GM23248 (cell line): ENCODE measurements around the gene CSKMT. TPM values are rescaled to one million over a fixed set of nuclear protein-coding genes. Genes with fewer than 3 reads are reported as not detected.
A peak's percentile ranks its signal among the peaks of the same experiment; 100 is the strongest.
"Not testable (repeated sequence)": the region's sequence is repeated elsewhere in the genome, so short reads cannot be mapped to it uniquely, and the experiment has no call there.

ENCODE experiments used
- DNase-seq: peaks from one replicate; pipeline ENCODE4 v3.0.0-alpha.2; 2015
- H2AFZ ChIP-seq: fragments of 200-600 bp; sonication (generic); 2 replicates; pipeline ENCODE4 v1.6.1; 2016; ENCODE audit warnings: antibody characterized with exemption
- H3F3A ChIP-seq: fragments of 200-600 bp; sonication (generic); 2 replicates; pipeline ENCODE4 v1.6.1; 2016; ENCODE audit warnings: mild to moderate bottlenecking, antibody characterized with exemption, mixed run types; ENCODE audit not compliant: insufficient read depth
- H3K27ac ChIP-seq: fragments of 200-600 bp; sonication (generic); 2 replicates; pipeline ENCODE4 v1.5.1; 2016; ENCODE audit warnings: mild to moderate bottlenecking
- H3K27me3 ChIP-seq: fragments of 200-600 bp; sonication (generic); replicated peaks from 2 replicates; pipeline ENCODE4 v1.6.1; 2016; ENCODE audit warnings: mild to moderate bottlenecking; ENCODE audit not compliant: insufficient read depth
- H3K36me3 ChIP-seq: fragments of 200-600 bp; sonication (generic); 2 replicates; pipeline ENCODE4 v1.6.1; 2016; ENCODE audit warnings: low read depth, mild to moderate bottlenecking
- H3K4me1 ChIP-seq: fragments of 200-600 bp; sonication (generic); 2 replicates; pipeline ENCODE4 v1.6.1; 2016; ENCODE audit warnings: mild to moderate bottlenecking; ENCODE audit not compliant: insufficient read depth
- H3K4me2 ChIP-seq: fragments of 200-600 bp; sonication (generic); one replicate; pipeline ENCODE4 v1.6.1; 2016; ENCODE audit warnings: mild to moderate bottlenecking; ENCODE audit not compliant: unreplicated experiment
- H3K4me3 ChIP-seq: fragments of 200-600 bp; sonication (generic); 2 replicates; pipeline ENCODE4 v1.5.1; 2016; ENCODE audit warnings: mild to moderate bottlenecking
- H3K79me2 ChIP-seq: fragments of 200-600 bp; sonication (generic); 2 replicates; pipeline ENCODE4 v1.6.1; 2016; ENCODE audit warnings: mild to moderate bottlenecking; ENCODE audit not compliant: insufficient read depth
- H3K9ac ChIP-seq: fragments of 200-600 bp; sonication (generic); 2 replicates; pipeline ENCODE4 v1.6.1; 2016; ENCODE audit warnings: mild to moderate bottlenecking
- H3K9me2 ChIP-seq: fragments of 200-600 bp; sonication (generic); 2 replicates; pipeline ENCODE4 v1.6.1; 2016; ENCODE audit warnings: mixed run types, mild to moderate bottlenecking, moderate library complexity; ENCODE audit not compliant: insufficient read depth
- H3K9me3 ChIP-seq: fragments of 200-600 bp; sonication (generic); one replicate; pipeline ENCODE4 v1.6.1; 2017; ENCODE audit warnings: low read depth
- H4K20me1 ChIP-seq: fragments of 200-600 bp; sonication (generic); 2 replicates; pipeline ENCODE4 v1.6.0; 2016; ENCODE audit not compliant: insufficient read depth
- EZH2 ChIP-seq: fragments of 200-600 bp; sonication (generic); IDR thresholded peaks from 2 replicates; pipeline ENCODE4 v1.6.1; 2018; ENCODE audit warnings: antibody characterized with exemption, mild to moderate bottlenecking; ENCODE audit not compliant: insufficient read depth, poor library complexity, severe bottlenecking
- EZH2phosphoT487 ChIP-seq: fragments of 200-600 bp; sonication (generic); IDR thresholded peaks from 2 replicates; pipeline ENCODE4 v1.6.1; 2018; ENCODE audit warnings: antibody characterized with exemption, moderate library complexity, mild to moderate bottlenecking, low read depth; ENCODE audit not compliant: insufficient read depth
- WGBS, 2 experiments: methylation state at CpG; one replicate each; pipeline ENCODE4 v1.1.6; 2015 to 2017; ENCODE audit warnings: low lambda C conversion rate in 2 of 2, low coverage in 1 of 2; ENCODE audit errors: missing lambda C conversion rate in 2 of 2; 5-methylcytosine and 5-hydroxymethylcytosine counted together
- in situ Hi-C: fragments of 300-500 bp; cut with MboI; formaldehyde crosslinking; loops from 2 replicates; pipeline ENCODE4 v1.15.0; 2020
- polyA plus RNA-seq: library from polyadenylated mRNA; unstranded; fragments of >200 nt; fragmentation: Nextera tagmentation; extraction: Ambion mirVana; gene quantifications from 2 replicates; pipeline ENCODE4 v1.2.1, GENCODE V29; 2016
- total RNA-seq: library from RNA; depleted of rRNA; stranded (reverse); fragments of >200 nt; shearing (Covaris generic); gene quantifications from 2 replicates; pipeline ENCODE4 v1.2.3, GENCODE V29; 2014

The CSKMT gene
- total and polyA plus RNA-seq, 2 experiments from 2014 or later: 3.6 to 5.4 TPM

DNA sequence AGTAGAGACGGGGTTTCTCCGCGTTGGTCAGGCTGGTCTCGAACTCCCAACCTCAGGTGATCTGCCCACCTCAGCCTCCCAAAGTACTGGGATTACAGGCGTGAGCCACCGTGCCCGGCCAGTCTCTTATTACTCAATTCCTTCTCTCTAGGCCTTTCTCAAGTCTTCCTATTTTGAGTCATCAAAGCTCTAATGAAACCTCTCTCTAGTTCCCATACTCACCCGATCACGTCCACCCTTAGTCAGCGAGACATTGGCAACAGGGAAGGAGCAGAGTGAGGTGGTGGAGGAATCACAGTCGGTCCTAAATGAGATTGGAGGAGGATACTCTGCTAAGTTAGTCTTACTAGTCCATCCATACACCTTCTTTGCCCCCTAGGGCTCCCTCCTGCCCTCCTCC, 37.1 kb downstream of the CSKMT start:
- H3K36me3 ChIP-seq: 0 out of 2 replicates have a peak, but pooled peaks cover 9% of the 10 kb centered on the region
- in situ Hi-C loops: no loop called here

DNA sequence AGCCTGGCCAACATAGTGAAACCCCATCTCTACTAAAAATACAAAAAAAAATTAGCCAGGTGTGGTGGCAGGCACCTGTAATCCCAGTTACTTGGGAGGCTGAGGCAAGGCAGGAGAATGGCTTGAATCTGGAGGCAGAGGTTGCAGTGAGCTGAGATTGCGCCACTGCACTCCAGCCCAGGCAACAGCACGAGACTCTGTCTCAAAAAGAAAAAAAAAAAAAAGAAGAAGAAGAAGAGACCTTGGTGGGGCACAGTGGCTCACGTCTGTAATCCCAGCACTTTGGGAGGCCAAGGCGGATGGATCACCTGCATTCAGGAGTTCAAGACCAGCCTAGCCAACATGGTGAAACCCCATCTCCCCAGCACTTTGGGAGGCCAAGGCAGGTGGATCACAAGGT, 38.8 kb downstream of the CSKMT start:
- WGBS, 2 experiments: 93 to 98% methylated on average over 4 of the region's 4 CpGs
- H3K36me3 ChIP-seq, H3K4me3 ChIP-seq, H4K20me1 ChIP-seq, H2AFZ ChIP-seq, H3K9me3 ChIP-seq, H3K9ac ChIP-seq, in situ Hi-C loops, H3K9me2 ChIP-seq, H3K27me3 ChIP-seq, H3K4me2 ChIP-seq, H3K27ac ChIP-seq, DNase-seq: not testable (repeated sequence)
- Histone ChIP-seq H3F3A (peaks cover 13% of the 10 kb centered on the region; the same call in 1 of the 2 replicates), H3K79me2 (peaks cover 28% of the 10 kb centered on the region; the same call in 1 of the 2 replicates), H3K4me1 (peaks cover 16% of the 10 kb centered on the region)

More for the DNA sequence above, 37.1 kb downstream of the CSKMT start:
- peaks cover 28% of the 10 kb centered on the region; the same call in 1 of the 2 replicates for H3K79me2 ChIP-seq
- no peaks in the 10 kb centered on the region for H3K27me3 ChIP-seq
- H3K9me2 ChIP-seq: no peaks in the 10 kb centered on the region
- DNase-seq: no peak
- TF ChIP-seq EZH2 (no peak), EZH2phosphoT487 (no peak)
- peaks cover 13% of the 10 kb centered on the region; the same call in 1 of the 2 replicates for H3F3A ChIP-seq
- no peak overlapping the region for H3K4me3 ChIP-seq
- 94 to 95% methylated on average over 11 of the region's 11 CpGs for WGBS, 2 experiments
- no peak overlapping the region for H3K27ac ChIP-seq
- no peak overlapping the region for H3K4me2 ChIP-seq
- H3K4me1 ChIP-seq: peaks cover 12% of the 10 kb centered on the region
- H3K9ac ChIP-seq: no peak overlapping the region
- no peaks in the 10 kb centered on the region for H4K20me1 ChIP-seq
- H3K9me3 ChIP-seq: no peaks in the 10 kb centered on the region
- no peak overlapping the region for H2AFZ ChIP-seq

DNA sequence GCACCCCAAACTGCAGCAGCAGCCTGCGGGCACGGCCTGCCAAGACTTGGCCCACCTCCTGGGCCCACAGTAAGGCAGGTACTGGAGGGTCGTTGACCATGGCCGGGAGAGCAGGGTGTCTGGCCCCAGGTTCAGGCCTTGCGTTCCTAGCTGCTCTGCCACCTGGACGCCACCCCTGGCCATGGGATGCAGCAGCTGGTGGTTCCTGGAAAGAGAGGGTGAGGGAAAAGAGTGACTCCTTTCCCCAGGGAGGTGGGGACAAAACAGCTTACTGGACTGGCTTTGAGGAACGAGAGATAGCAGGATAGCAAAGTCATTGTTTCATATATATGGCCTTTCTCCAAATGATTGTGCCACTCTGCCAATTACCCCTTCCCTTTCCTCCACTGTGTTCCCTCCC, 40.3 kb downstream of the CSKMT start:
- Histone ChIP-seq H2AFZ (peak overlapping the region; percentile 70), H3K9ac (peak overlapping the region; percentile 89), H3K79me2 (peaks cover 28% of the 10 kb centered on the region; the same call in 1 of the 2 replicates), H3K36me3 (peaks cover 7% of the 10 kb centered on the region; the same call in 1 of the 2 replicates), H3K4me2 (peak overlapping the region; percentile 95), H3K4me1 (peaks cover 21% of the 10 kb centered on the region), H3K9me2 (no peaks in the 10 kb centered on the region), H3K4me3 (peak overlapping the region; percentile 74), H3F3A (peaks cover 20% of the 10 kb centered on the region), H4K20me1 (no peaks in the 10 kb centered on the region), H3K27me3 (no peaks in the 10 kb centered on the region), H3K27ac (peak overlapping the region; percentile 87), H3K9me3 (no peaks in the 10 kb centered on the region)
- 36 to 61% methylated on average over 7 of the region's 7 CpGs for WGBS, 2 experiments
- in situ Hi-C loops: no loop called here
- TF ChIP-seq EZH2: no peak
- no peak for TF ChIP-seq EZH2phosphoT487
- DNase-seq: peak; percentile 47

DNA sequence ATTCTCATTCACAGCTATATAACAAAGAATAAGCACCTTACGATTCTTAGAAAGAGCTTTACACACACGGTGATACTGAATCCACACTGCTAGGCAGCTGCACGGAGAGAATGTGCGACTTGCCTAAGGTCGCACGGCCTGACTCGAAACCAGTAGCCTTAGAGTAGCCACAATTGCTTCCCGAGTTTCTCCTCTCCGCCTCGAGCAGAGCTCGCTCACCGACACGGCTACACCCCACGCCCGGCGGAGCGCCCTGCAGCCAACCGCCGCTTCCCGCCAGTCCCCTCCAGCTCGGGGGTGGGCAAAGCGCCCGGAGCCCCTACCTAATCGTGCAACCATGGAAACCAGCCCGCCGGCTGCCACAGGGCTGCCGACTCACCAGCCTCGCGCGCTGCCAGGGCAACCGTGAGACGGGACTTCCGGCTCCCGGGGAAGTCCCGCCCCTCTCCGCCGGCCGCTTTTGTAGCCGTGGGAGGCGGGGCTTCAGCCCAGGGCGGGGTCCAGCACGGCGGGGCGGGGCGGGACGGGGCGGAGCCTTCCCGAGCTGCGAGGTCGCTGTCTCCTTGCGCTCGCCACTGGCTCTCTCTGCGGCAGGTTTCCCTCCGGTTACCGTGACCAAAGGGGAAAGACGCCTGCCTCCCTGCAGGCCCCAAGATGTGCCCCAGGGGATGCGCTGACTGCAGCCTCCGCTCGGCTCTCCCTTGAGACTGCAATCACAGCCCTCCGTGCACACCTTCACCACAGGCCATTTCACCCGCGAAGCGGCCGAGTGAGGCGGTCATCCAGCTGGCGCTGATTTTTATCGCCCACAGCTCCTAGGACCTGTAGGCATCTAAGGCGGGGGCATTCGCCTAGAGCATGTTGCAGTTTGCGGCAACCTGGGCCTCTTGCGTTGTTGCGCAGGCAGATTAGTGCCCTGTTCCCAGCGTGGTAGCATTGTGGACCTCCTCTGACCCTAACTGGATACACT, 41.1 kb downstream of the CSKMT start:
- Histone ChIP-seq H3K9me3 (no peaks in the 10 kb centered on the region), H3K4me3 (peak overlapping the region; percentile 74), H3K4me2 (peak overlapping the region; percentile 95), H3F3A (peaks cover 28% of the 10 kb centered on the region), H3K4me1 (peaks cover 21% of the 10 kb centered on the region), H3K27ac (peak overlapping the region; percentile 87), H2AFZ (peak overlapping the region; percentile 77), H3K36me3 (peaks cover 12% of the 10 kb centered on the region; the same call in 1 of the 2 replicates), H3K9me2 (no peaks in the 10 kb centered on the region), H3K79me2 (peaks cover 28% of the 10 kb centered on the region; the same call in 1 of the 2 replicates), H3K9ac (peak overlapping the region; percentile 89), H3K27me3 (no peaks in the 10 kb centered on the region), H4K20me1 (no peaks in the 10 kb centered on the region)
- in situ Hi-C loops: no loop called here
- peak; percentile 99 for DNase-seq
- no peak for TF ChIP-seq EZH2
- no peak for TF ChIP-seq EZH2phosphoT487
- 10 to 11% methylated on average over 57 to 58 of the region's 73 CpGs for WGBS, 2 experiments
